H9 (cell line): Measurements from ENCODE around the gene KIFC3. TPM values are rescaled to one million over a fixed set of nuclear protein-coding genes. Genes with fewer than 3 reads are reported as not detected.

Experiments used
- DNase-seq: peaks from one replicate; pipeline ENCODE4 v3.0.0-alpha.2; 2017
- H2AFZ ChIP-seq: one replicate; pipeline ENCODE4 v1.6.1; 2013; ENCODE audit warnings: mild to moderate bottlenecking, low read length, control low read depth, moderate library complexity
- H2AK5ac ChIP-seq: 2 replicates; pipeline ENCODE4 v1.6.1; 2013; ENCODE audit warnings: low read length, control low read depth, mixed read lengths; ENCODE audit not compliant: insufficient read length
- H2BK120ac ChIP-seq: one replicate; pipeline ENCODE4 v1.6.1; 2013; ENCODE audit warnings: low read depth, mild to moderate bottlenecking, low read length, control low read depth, inconsistent platforms; ENCODE audit not compliant: poor library complexity, severe bottlenecking
- H2BK12ac ChIP-seq: 2 replicates; pipeline ENCODE4 v1.6.1; 2013; ENCODE audit warnings: low read length, control low read depth, mixed read lengths, low read depth; ENCODE audit not compliant: insufficient read length
- H2BK15ac ChIP-seq: 2 replicates; pipeline ENCODE4 v1.6.1; 2013; ENCODE audit warnings: low read depth, low read length, control low read depth
- H2BK20ac ChIP-seq: one replicate; pipeline ENCODE4 v1.6.1; 2013; ENCODE audit warnings: low read depth, mild to moderate bottlenecking, low read length, control low read depth, inconsistent platforms; ENCODE audit not compliant: poor library complexity, severe bottlenecking
- H2BK5ac ChIP-seq: 2 replicates; pipeline ENCODE4 v1.6.1; 2013; ENCODE audit warnings: low read length, control low read depth, mixed read lengths; ENCODE audit not compliant: insufficient read length
- H3K14ac ChIP-seq: 2 replicates; pipeline ENCODE4 v1.6.1; 2013; ENCODE audit warnings: low read length, control low read depth; ENCODE audit not compliant: insufficient read depth
- H3K18ac ChIP-seq: 2 replicates; pipeline ENCODE4 v1.6.1; 2013; ENCODE audit warnings: low read depth, mild to moderate bottlenecking, mixed read lengths, low read length, control low read depth; ENCODE audit not compliant: insufficient read length
- H3K23ac ChIP-seq: 2 replicates; pipeline ENCODE4 v1.6.1; 2013; ENCODE audit warnings: low read length, control low read depth, mixed read lengths, low read depth; ENCODE audit not compliant: insufficient read length
- H3K23me2 ChIP-seq: 2 replicates; pipeline ENCODE4 v1.6.1; 2013; ENCODE audit warnings: low read depth, mild to moderate bottlenecking, mixed read lengths, low read length, control low read depth; ENCODE audit not compliant: insufficient read length, poor library complexity, severe bottlenecking
- H3K27ac ChIP-seq: 2 replicates; pipeline ENCODE4 v1.5.1; 2013; ENCODE audit warnings: low read length, control low read depth, mixed read lengths, low read depth; ENCODE audit not compliant: insufficient read length
- H3K27me3 ChIP-seq: 2 replicates; pipeline ENCODE4 v1.6.1; 2013; ENCODE audit warnings: low read length, control low read depth, inconsistent platforms; ENCODE audit not compliant: insufficient read depth
- H3K4ac ChIP-seq: 2 replicates; pipeline ENCODE4 v1.6.1; 2013; ENCODE audit warnings: low read depth, mild to moderate bottlenecking, control low read depth, inconsistent platforms, low read length, moderate library complexity
- H3K4me1 ChIP-seq: 2 replicates; pipeline ENCODE4 v1.6.1; 2013; ENCODE audit warnings: low read length, control low read depth, inconsistent platforms; ENCODE audit not compliant: insufficient read depth
- H3K4me2 ChIP-seq: 2 replicates; pipeline ENCODE4 v1.6.1; 2013; ENCODE audit warnings: low read length, control low read depth, mixed read lengths; ENCODE audit not compliant: insufficient read length, insufficient read depth
- H3K56ac ChIP-seq: 2 replicates; pipeline ENCODE4 v1.6.1; 2013; ENCODE audit warnings: low read depth, mild to moderate bottlenecking, mixed read lengths, low read length, control low read depth; ENCODE audit not compliant: insufficient read length
- H3K79me1 ChIP-seq: 2 replicates; pipeline ENCODE4 v1.6.1; 2013; ENCODE audit warnings: low read depth, mild to moderate bottlenecking, moderate library complexity, low read length, control low read depth, inconsistent platforms; ENCODE audit not compliant: insufficient read depth, poor library complexity, severe bottlenecking
- H3K79me2 ChIP-seq: 2 replicates; pipeline ENCODE4 v1.6.1; 2013; ENCODE audit warnings: low read length, control low read depth, inconsistent platforms; ENCODE audit not compliant: insufficient read depth
- H3K9ac ChIP-seq: 2 replicates; pipeline ENCODE4 v1.6.1; 2013; ENCODE audit warnings: low read length, control low read depth, mixed read lengths; ENCODE audit not compliant: insufficient read length; ENCODE audit errors: extremely low read depth
- H3K9me3 ChIP-seq: one replicate; pipeline ENCODE4 v1.6.1; 2013; ENCODE audit warnings: low read depth, low read length, inconsistent platforms; ENCODE audit not compliant: control insufficient read depth
- H3T11ph ChIP-seq: one replicate; pipeline ENCODE4 v1.6.1; 2013; ENCODE audit warnings: mild to moderate bottlenecking, low read length, control low read depth, inconsistent platforms
- H4K20me1 ChIP-seq: one replicate; pipeline ENCODE4 v1.6.1; 2013; ENCODE audit not compliant: control insufficient read depth, insufficient read length, insufficient read depth
- H4K5ac ChIP-seq: 2 replicates; pipeline ENCODE4 v1.6.1; 2013; ENCODE audit warnings: low read depth, mild to moderate bottlenecking, mixed read lengths, low read length, control low read depth; ENCODE audit not compliant: insufficient read length
- H4K8ac ChIP-seq: replicated peaks from 2 replicates; pipeline ENCODE4 v1.6.1; 2013; ENCODE audit warnings: low read length, control low read depth, mixed read lengths, low read depth; ENCODE audit not compliant: insufficient read length
- H4K91ac ChIP-seq: 2 replicates; pipeline ENCODE4 v1.6.1; 2013; ENCODE audit warnings: low read depth, mild to moderate bottlenecking, moderate library complexity, mixed read lengths, low read length, control low read depth; ENCODE audit not compliant: insufficient read length
- H3K27ac Mint-ChIP-seq, 3 experiments: 2 replicates in 2 of 3; 3 replicates in 1 of 3; pipeline ENCODE4 v1.8.0; 2020 to 2021; ENCODE audit warnings: mixed read lengths in 3 of 3, mild to moderate bottlenecking in 1 of 3, moderate library complexity in 1 of 3
- H3K27me3 Mint-ChIP-seq: 2 replicates; pipeline ENCODE4 v1.8.0; 2021; ENCODE audit warnings: low read depth, mild to moderate bottlenecking, moderate library complexity, mixed read lengths
- H3K36me3 Mint-ChIP-seq, 3 experiments: 2 replicates in 2 of 3; 3 replicates in 1 of 3; pipeline ENCODE4 v1.8.0; 2020 to 2021; ENCODE audit warnings: low read depth in 3 of 3, mixed read lengths in 3 of 3; ENCODE audit not compliant: insufficient read depth in 1 of 3
- H3K4me1 Mint-ChIP-seq, 2 experiments: 2 replicates each; pipeline ENCODE4 v1.8.0; 2020; ENCODE audit warnings: mixed read lengths in 2 of 2
- H3K4me3 Mint-ChIP-seq, 2 experiments: 2 replicates in 1 of 2; 3 replicates in 1 of 2; pipeline ENCODE4 v1.8.0; 2020 to 2021; ENCODE audit warnings: mild to moderate bottlenecking in 2 of 2, mixed read lengths in 2 of 2, moderate library complexity in 1 of 2
- H3K9me3 Mint-ChIP-seq, 2 experiments: 2 replicates in 1 of 2; 3 replicates in 1 of 2; pipeline ENCODE4 v1.8.0; 2020; ENCODE audit warnings: mild to moderate bottlenecking in 2 of 2, mixed read lengths in 2 of 2, moderate library complexity in 1 of 2
- WGBS: extraction: QIAGEN DNeasy Blood & Tissue Kit; methylation state at CpG from one replicate; pipeline ENCODE4 v1.1.7; 2013; ENCODE audit warnings: missing lambda C conversion rate, low lambda C conversion rate, mixed read lengths; ENCODE audit not compliant: insufficient read length; ENCODE audit errors: extremely low coverage; 5-methylcytosine and 5-hydroxymethylcytosine counted together
- total RNA-seq: library from RNA; stranded (reverse); gene quantifications from 2 replicates; pipeline ENCODE4 v1.2.1, GENCODE V29; 2021
- TF ChIP-seq, protein P1 (sequence below): fragments of 200-600 bp; sonication (generic); conservative IDR thresholded peaks from 3 replicates; pipeline ENCODE4 v1.8.0; 2021; ENCODE audit warnings: antibody characterized with exemption, mild to moderate bottlenecking

Gene KIFC3
- total RNA-seq, 1 experiment from 2014 or later = 5.0 TPM

DNA sequence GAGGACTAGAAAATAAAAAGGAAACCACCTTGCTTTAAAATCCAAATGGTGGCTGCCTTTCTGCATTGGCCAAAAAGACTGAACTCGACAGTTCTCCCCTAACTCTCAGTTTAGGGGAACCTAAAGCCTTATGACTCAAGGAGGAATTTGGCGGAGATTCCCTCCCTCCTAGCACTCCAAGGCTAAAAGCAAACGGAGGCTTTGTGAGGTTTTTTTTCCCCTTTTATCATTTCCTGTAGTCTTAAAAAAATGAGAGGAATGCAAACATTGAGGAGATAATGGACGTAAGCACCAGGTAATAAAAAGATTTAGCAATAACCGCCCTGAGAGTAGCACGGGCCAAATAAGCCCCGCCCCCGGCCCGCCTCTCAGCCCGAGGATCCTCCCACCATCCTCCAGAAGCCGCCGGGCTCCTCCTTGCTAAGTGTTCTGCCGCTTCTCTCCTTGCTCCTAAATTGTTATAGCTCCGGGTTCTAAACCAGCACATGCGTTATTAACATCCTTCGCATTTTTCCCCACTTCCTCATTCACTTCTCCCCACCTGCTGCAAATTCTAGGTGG lies 5.8 kb upstream of the KIFC3 start:
- no peak overlapping the region for H3K4me2 ChIP-seq
- H3K9me3 ChIP-seq = no peaks in the 10 kb centered on the region
- Mint-ChIP-seq H3K27ac (no peak overlapping the region; a peak in 1 of 7 replicates), H3K4me3 (no peak overlapping the region; a peak in 1 of 5 replicates), H3K36me3 (no peaks in the 10 kb centered on the region), H3K27me3 (peaks cover 10% of the 10 kb centered on the region), H3K4me1 (peaks cover 37 to 42% of the 10 kb centered on the region in 2 experiments), H3K9me3 (no peaks in the 10 kb centered on the region; a peak in 1 of 5 replicates)
- no peak overlapping the region for H3K4ac ChIP-seq
- H2AFZ ChIP-seq = no peak overlapping the region
- H3T11ph ChIP-seq = no peak overlapping the region
- no peak overlapping the region for H3K9ac ChIP-seq
- no peak overlapping the region for H4K91ac ChIP-seq
- no peak overlapping the region for H2BK20ac ChIP-seq
- H3K79me1 ChIP-seq = no peaks in the 10 kb centered on the region
- no peaks in the 10 kb centered on the region for H3K27me3 ChIP-seq
- WGBS = no CpG with 5 or more reads among the region's 16 CpGs
- H3K23ac ChIP-seq = no peak overlapping the region
- no peak overlapping the region for H3K18ac ChIP-seq
- TF ChIP-seq, protein P1, sequence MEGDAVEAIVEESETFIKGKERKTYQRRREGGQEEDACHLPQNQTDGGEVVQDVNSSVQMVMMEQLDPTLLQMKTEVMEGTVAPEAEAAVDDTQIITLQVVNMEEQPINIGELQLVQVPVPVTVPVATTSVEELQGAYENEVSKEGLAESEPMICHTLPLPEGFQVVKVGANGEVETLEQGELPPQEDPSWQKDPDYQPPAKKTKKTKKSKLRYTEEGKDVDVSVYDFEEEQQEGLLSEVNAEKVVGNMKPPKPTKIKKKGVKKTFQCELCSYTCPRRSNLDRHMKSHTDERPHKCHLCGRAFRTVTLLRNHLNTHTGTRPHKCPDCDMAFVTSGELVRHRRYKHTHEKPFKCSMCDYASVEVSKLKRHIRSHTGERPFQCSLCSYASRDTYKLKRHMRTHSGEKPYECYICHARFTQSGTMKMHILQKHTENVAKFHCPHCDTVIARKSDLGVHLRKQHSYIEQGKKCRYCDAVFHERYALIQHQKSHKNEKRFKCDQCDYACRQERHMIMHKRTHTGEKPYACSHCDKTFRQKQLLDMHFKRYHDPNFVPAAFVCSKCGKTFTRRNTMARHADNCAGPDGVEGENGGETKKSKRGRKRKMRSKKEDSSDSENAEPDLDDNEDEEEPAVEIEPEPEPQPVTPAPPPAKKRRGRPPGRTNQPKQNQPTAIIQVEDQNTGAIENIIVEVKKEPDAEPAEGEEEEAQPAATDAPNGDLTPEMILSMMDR = no peak
- H2BK12ac ChIP-seq = no peak overlapping the region
- no peak overlapping the region for H4K8ac ChIP-seq
- DNase-seq = peak; percentile 79
- H3K56ac ChIP-seq = no peak overlapping the region
- H3K4me1 ChIP-seq = 0 out of 2 replicates have a peak, but pooled peaks cover 2% of the 10 kb centered on the region
- H3K14ac ChIP-seq = no peak overlapping the region
- no peaks in the 10 kb centered on the region for H4K20me1 ChIP-seq
- H2BK5ac ChIP-seq = no peak overlapping the region
- no peak overlapping the region for H3K27ac ChIP-seq
- no peaks in the 10 kb centered on the region for H3K23me2 ChIP-seq
- H2BK120ac ChIP-seq = no peak overlapping the region
- no peak overlapping the region for H2BK15ac ChIP-seq
- no peaks in the 10 kb centered on the region for H3K79me2 ChIP-seq
- H2AK5ac ChIP-seq = no peak overlapping the region
- no peak overlapping the region for H4K5ac ChIP-seq
